ENCODE data around the gene RTP1. TPM values are rescaled to one million over a fixed set of nuclear protein-coding genes. Genes with fewer than 3 reads are reported as not detected.

The RTP1 gene
- total RNA-seq, 1 donor from 2014 or later, result not detected

- H3K27me3 ChIP-seq (ENCODE audit: control insufficient read depth, insufficient read depth, low read length), result no peaks in the 10 kb centered on the region
- DNase-seq (ENCODE audit: low read depth), result no peak
- no peak for FAIRE-seq
- H3K4me3 ChIP-seq (ENCODE audit: low read depth, low read length), result no peak overlapping the region
- H3K36me3 ChIP-seq (ENCODE audit: control insufficient read depth, insufficient read depth, low read length), result no peaks in the 10 kb centered on the region
- TF ChIP-seq CTCF (IDR thresholded peaks at IDR 0.05; ENCODE audit: insufficient read depth, low read length, severe bottlenecking), result no peak
Measured at GRCh38 chr3:187243933-187244524, 46.7 kb downstream of the RTP1 start.

- no peaks in the 10 kb centered on the region for H3K36me3 ChIP-seq (ENCODE audit: control insufficient read depth, insufficient read depth, low read length)
- no peak for TF ChIP-seq CTCF (IDR thresholded peaks at IDR 0.05; ENCODE audit: insufficient read depth, low read length, severe bottlenecking)
- no peak overlapping the region for H3K4me3 ChIP-seq (ENCODE audit: low read depth, low read length)
- DNase-seq (ENCODE audit: low read depth) (no peak), FAIRE-seq (no peak)
- peaks cover 4% of the 10 kb centered on the region for H3K27me3 ChIP-seq (ENCODE audit: control insufficient read depth, insufficient read depth, low read length)
Measured at GRCh38 chr3:187247398-187247797, 50.1 kb downstream of the RTP1 start.

Other genes with a start within 250 kb of the RTP1 start
- 23.4 and 52.1 TPM in 2 replicates for gene RPL39L, start 58.0 kb upstream of the RTP1 start, total RNA-seq
- 0.13 and 3.9 TPM in 2 replicates for gene MASP1, start 94.3 kb downstream of the RTP1 start, total RNA-seq
- under 0.01 and 0.13 TPM in 2 replicates for gene RTP4, start 170.9 kb downstream of the RTP1 start, total RNA-seq

All from bronchial epithelial cell (primary cell).